B cell (primary cell): ENCODE measurements around the gene SERPINE2. TPM values are rescaled to one million over a fixed set of nuclear protein-coding genes. Genes with fewer than 3 reads are reported as not detected.

ENCODE experiments used
- ATAC-seq: fragments of 200-7000 bp; cut with Tn5 transposase; one replicate; pipeline ENCODE4 v1.10.0; 2021; ENCODE audit warnings: low read depth, mild to moderate bottlenecking, moderate number of reproducible peaks, moderate library complexity
- CTCF ChIA-PET: fragments of 350-600 bp; sonication (Branson Sonifier 250); formaldehyde crosslinking; loops from one replicate; lab custom pipeline; 2021; ENCODE audit warnings: antibody characterized with exemption, inconsistent platforms; lab: Charles Lee
- POLR2A ChIA-PET: fragments of 350-600 bp; sonication (Branson Sonifier 250); formaldehyde crosslinking; loops from one replicate; lab custom pipeline; 2021; ENCODE audit warnings: antibody characterized with exemption; lab: Charles Lee
- DNase-seq: peaks from one replicate; pipeline ENCODE4 v3.0.0; 2013
- H2AFZ ChIP-seq: 2 replicates; pipeline ENCODE4 v1.6.1; 2012; ENCODE audit warnings: mild to moderate bottlenecking, low read depth, low read length; ENCODE audit not compliant: insufficient read depth, poor library complexity, severe bottlenecking
- H3K27ac ChIP-seq, 2 donors: 1 replicate in 1 of 2; 2 replicates in 1 of 2; pipeline ENCODE4 v1.5.1; 2012 to 2013; ENCODE audit warnings: low read length in 2 of 2, mild to moderate bottlenecking in 2 of 2, moderate library complexity in 1 of 2
- H3K27me3 ChIP-seq, 4 experiments: fragments of 200-600 bp in 1 of 4; sonication (generic) in 1 of 4; replicated peaks in 1 of 4; 1 replicate in 2 of 4; 2 replicates in 2 of 4; pipeline versions ENCODE4 v1.6.1 to v1.7.0; 2013 to 2016; ENCODE audit warnings: low read length in 3 of 4, mild to moderate bottlenecking in 2 of 4, mixed read lengths in 1 of 4, moderate library complexity in 1 of 4; ENCODE audit not compliant: insufficient read depth in 4 of 4, control insufficient read depth in 3 of 4; ENCODE audit errors: control extremely low read depth in 1 of 4
- H3K36me3 ChIP-seq, 2 experiments: replicated peaks in 1 of 2; 1 replicate in 1 of 2; 2 replicates in 1 of 2; pipeline versions ENCODE4 v1.6.1 to v1.7.1; 2013; ENCODE audit warnings: low read length in 1 of 2; ENCODE audit not compliant: insufficient read depth in 2 of 2, control insufficient read depth in 1 of 2; ENCODE audit errors: control extremely low read depth in 1 of 2, extremely low read depth in 1 of 2
- H3K4me1 ChIP-seq, 2 donors: fragments of 200-600 bp in 1 of 2; sonication (generic) in 1 of 2; 1 replicate in 1 of 2; 2 replicates in 1 of 2; pipeline versions ENCODE4 v1.5.1 to v1.6.1; 2013 to 2017; ENCODE audit warnings: low read length in 2 of 2; ENCODE audit not compliant: control insufficient read depth in 2 of 2, insufficient read depth in 2 of 2
- H3K4me2 ChIP-seq: replicated peaks from 2 replicates; pipeline ENCODE3; 2012; ENCODE audit warnings: mild to moderate bottlenecking, low read depth, low read length; ENCODE audit not compliant: poor library complexity, severe bottlenecking
- H3K4me3 ChIP-seq, 5 experiments: fragments of 200-600 bp in 1 of 5; sonication (generic) in 1 of 5; 1 replicate in 3 of 5; 2 replicates in 2 of 5; pipeline versions ENCODE4 v1.5.1 to v1.7.0; 2011 to 2016; ENCODE audit warnings: low read length in 4 of 5, mild to moderate bottlenecking in 4 of 5, low read depth in 2 of 5, control low read depth in 1 of 5, moderate library complexity in 1 of 5; ENCODE audit not compliant: insufficient read depth in 1 of 5; ENCODE audit errors: control extremely low read depth in 1 of 5, extremely low read depth in 1 of 5
- H3K79me2 ChIP-seq: fragments of 200-600 bp; sonication (generic); one replicate; pipeline ENCODE4 v1.6.0; 2016; ENCODE audit warnings: low read length; ENCODE audit not compliant: control insufficient read depth, insufficient read depth
- H3K9ac ChIP-seq: fragments of 200-600 bp; sonication (generic); 2 replicates; pipeline ENCODE4 v1.6.1; 2017; ENCODE audit warnings: mild to moderate bottlenecking, low read length, moderate library complexity
- H3K9me3 ChIP-seq, 3 donors: one replicate each; pipeline versions ENCODE4 v1.6.1 to v1.7.1; 2013; ENCODE audit warnings: low read length in 2 of 3; ENCODE audit not compliant: control insufficient read depth in 2 of 3, insufficient read depth in 1 of 3; ENCODE audit errors: control extremely low read depth in 1 of 3
- H4K20me1 ChIP-seq: 2 replicates; pipeline ENCODE4 v1.6.0; 2012; ENCODE audit warnings: mild to moderate bottlenecking, low read length; ENCODE audit not compliant: insufficient read depth, control insufficient read depth, poor library complexity, severe bottlenecking
- H3K27ac Mint-ChIP-seq: one replicate; pipeline ENCODE4 v1.8.0; 2021; ENCODE audit warnings: mixed read lengths
- H3K27me3 Mint-ChIP-seq: one replicate; pipeline ENCODE4 v1.8.0; 2021; ENCODE audit warnings: mixed read lengths
- H3K4me1 Mint-ChIP-seq: one replicate; pipeline ENCODE4 v1.8.0; 2021; ENCODE audit warnings: mixed read lengths
- H3K4me3 Mint-ChIP-seq: one replicate; pipeline ENCODE4 v1.8.0; 2021; ENCODE audit warnings: mixed read lengths
- H3K9me3 Mint-ChIP-seq: one replicate; pipeline ENCODE4 v1.8.0; 2022; ENCODE audit warnings: mixed read lengths; ENCODE audit not compliant: insufficient read depth
- CTCF ChIP-seq: fragments of 200-600 bp; IDR thresholded peaks from one replicate; pipeline ENCODE4 v1.8.0; 2022; ENCODE audit warnings: antibody characterized with exemption, mild to moderate bottlenecking
- EZH2 ChIP-seq: IDR thresholded peaks from 2 replicates; pipeline ENCODE4 v1.6.1; 2012; ENCODE audit warnings: borderline replicate concordance, low read depth, mild to moderate bottlenecking, moderate library complexity, low read length; ENCODE audit not compliant: insufficient read depth, poor library complexity, severe bottlenecking
- WGBS: methylation state at CpG from one replicate; pipeline ENCODE4 v1.1.5; 2013; ENCODE audit warnings: missing lambda C conversion rate; ENCODE audit not compliant: insufficient coverage; 5-methylcytosine and 5-hydroxymethylcytosine counted together
- intact Hi-C: fragments of 100-400 bp; cut with micrococcal nuclease; formaldehyde crosslinking; loops from one replicate; pipeline ENCODE4 v1.10.0; 2022
- polyA plus RNA-seq: library from polyadenylated mRNA; depleted of rRNA; stranded (reverse); fragments of >200 nt; gene quantifications from 2 replicates; pipeline ENCODE4 v1.2.3, GENCODE V29; 2012
- total RNA-seq, 2 donors: library from RNA; stranded (reverse); fragments of 120-200 nt in 1 of 2; gene quantifications; 1 replicate in 1 of 2; 2 replicates in 1 of 2; pipeline versions ENCODE4 v1.2.3 to v1.2.4, GENCODE V29; 2013 to 2022

SERPINE2 gene
- total and polyA plus RNA-seq, 2 donors (not counting 1 experiment from before 2014, with no cell fraction given): 0.45 to 1.8 TPM

- Histone ChIP-seq H4K20me1 (peaks cover 20% of the 10 kb centered on the region), H3K27ac (peak within 1 kb of the TSS; percentile 72 to 78), H3K9ac (peak within 1 kb of the TSS; percentile 81), H3K79me2 (peaks cover 49% of the 10 kb centered on the region), H3K9me3 (no peaks in the 10 kb centered on the region), H3K27me3 (no peaks in the 10 kb centered on the region), H3K36me3 (peaks cover 4 to 24% of the 10 kb centered on the region in 2 experiments), H2AFZ (peak within 1 kb of the TSS; percentile 94), H3K4me3 (peak within 1 kb of the TSS; percentile 66 to 94 (median 86)), H3K4me2 (peak within 1 kb of the TSS; percentile 74), H3K4me1 (peaks cover 48 to 52% of the 10 kb centered on the region in 2 donors)
- peak; percentile 99 for ATAC-seq
- ChIA-PET POLR2A (interaction anchor here (0.8 to 1.6 kb wide), 2 partner anchors 12 to 76 kb away, joined by 3 to 6 read pairs; partner anchors contain the start of gene WDFY1), CTCF (interaction anchor here (0.8 to 1.8 kb wide), 6 partner anchors 12 to 77 kb away, joined by 3 to 15 read pairs (median 3); no protein-coding TSS in a partner anchor)
- no peaks in the 10 kb centered on the region for H3K9me3 Mint-ChIP-seq
- H3K4me3 Mint-ChIP-seq: peak within 1 kb of the TSS; percentile 94
- TF ChIP-seq EZH2 (no peak), CTCF (no peak)
- H3K27ac Mint-ChIP-seq: peak within 1 kb of the TSS; percentile 97
- intact Hi-C loops: loop anchor here (1.0 to 10.0 kb wide), 8 partner anchors 12 to 1302 kb away; partner anchors contain the start of genes AP1S3, CUL3, FARSB and WDFY1
- under 1% methylated on average over 65 of the region's 65 CpGs for WGBS
- H3K27me3 Mint-ChIP-seq: no peaks in the 10 kb centered on the region
- DNase-seq: peak; percentile 96
- peaks cover 67% of the 10 kb centered on the region for H3K4me1 Mint-ChIP-seq
Measured at GRCh38 chr2:223957092-223957851, 81.8 kb downstream of the SERPINE2 start, which contains the start of gene MRPL44. TSS of gene MRPL44 (plus strand) at chr2:223957463. CDS start at chr2:223957473, 10 bp downstream.
